Measurements from ENCODE around the gene GPR148. TPM values are rescaled to one million over a fixed set of nuclear protein-coding genes. Genes with fewer than 3 reads are reported as not detected.

The GPR148 gene
- total RNA-seq: not detected in 2 replicates

DNA sequence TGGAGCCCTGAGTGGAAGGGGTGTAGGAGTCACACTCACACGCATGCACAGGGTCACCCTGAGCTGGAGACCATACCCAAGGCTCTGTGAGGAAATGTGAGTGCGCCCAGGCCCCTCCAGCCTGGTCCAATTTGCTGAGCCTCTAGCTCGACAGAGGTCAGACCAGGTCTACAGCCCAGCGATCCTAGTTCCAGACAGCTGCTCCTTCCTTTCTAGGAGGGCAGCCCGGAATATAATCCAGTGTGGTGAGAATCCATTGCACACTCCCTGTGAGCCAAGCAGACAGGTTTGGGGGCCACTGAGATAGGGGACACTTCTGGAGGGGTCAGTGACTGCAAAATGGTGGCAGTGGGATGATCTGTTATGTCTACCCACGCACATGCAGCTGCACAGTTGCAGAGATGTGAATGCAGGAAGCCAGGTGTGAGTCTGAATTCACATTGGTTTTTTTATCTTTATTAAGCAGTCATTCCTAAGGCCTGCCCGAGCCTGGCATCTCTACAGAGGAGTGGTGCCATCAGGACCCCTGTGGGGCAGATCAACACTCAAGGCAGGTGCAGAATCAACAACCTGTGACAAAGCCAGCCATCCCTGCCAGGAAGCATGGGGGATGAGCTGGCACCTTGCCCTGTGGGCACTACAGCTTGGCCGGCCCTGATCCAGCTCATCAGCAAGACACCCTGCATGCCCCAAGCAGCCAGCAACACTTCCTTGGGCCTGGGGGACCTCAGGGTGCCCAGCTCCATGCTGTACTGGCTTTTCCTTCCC lies at the start of gene GPR148:
TSS of gene GPR148 (plus strand) at position 522 of the 768 bp plus-strand sequence. CDS start at position 604, 82 bp downstream.

DNA sequence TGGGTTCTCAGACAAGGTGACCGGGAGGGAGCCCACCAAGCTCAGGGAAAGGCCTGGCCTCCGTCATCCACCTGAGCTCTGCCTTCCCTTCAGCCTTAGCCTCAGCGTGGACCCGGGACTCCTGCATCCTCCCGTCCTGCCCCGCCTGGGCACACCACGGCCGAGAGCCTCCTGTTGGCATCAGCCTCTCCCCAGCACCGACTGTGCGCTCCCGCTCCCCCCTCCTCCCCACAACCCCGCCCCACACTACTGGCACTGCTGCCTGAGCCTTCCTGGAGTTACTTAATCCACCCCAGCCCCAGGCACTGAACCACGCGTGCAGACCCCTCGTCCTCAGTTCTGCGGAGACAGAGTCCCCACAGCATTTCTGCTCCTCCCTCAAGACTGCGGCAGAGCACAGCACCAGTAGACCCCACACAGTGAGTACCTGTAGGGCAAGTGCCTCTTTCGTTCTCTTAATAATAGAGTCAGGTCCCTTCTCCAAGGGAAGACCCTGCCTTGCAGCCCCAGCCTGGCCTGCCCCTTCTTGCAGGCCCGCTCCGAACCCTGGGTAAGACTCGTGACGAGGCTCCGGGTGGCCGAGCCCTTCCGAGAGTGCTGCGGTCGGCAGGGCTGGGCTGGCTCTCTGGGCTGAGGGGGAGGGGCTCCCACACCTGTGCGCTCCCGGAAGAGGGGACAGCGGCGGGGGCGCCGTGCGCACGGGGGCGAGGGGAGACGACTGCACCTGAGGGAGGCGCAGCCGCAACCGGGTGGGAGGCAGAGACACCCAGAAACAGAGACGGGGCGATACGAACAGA lies 26.6 kb downstream of the GPR148 start, which contains the start of gene AMER3:
TSS of gene AMER3 (plus strand) at position 285 of the 797 bp plus-strand sequence. CDS start 6,533 bp downstream, outside the sequence.

Other genes with a start within 250 kb of the GPR148 start
- gene POTEI, start 219.7 kb upstream of the GPR148 start, total RNA-seq: not detected in 2 replicates
- not detected in 2 replicates for gene CFC1B, start 207.8 kb upstream of the GPR148 start, total RNA-seq
- gene CFC1, start 129.5 kb upstream of the GPR148 start, total RNA-seq: not detected in 2 replicates
- not detected in 2 replicates for gene POTEJ, start 117.6 kb upstream of the GPR148 start, total RNA-seq
- not detected in 2 replicates for gene AMER3, start 26.5 kb downstream of the GPR148 start, total RNA-seq
- 1.2 and 4.8 TPM in 2 replicates for gene ARHGEF4, start 107.8 kb downstream of the GPR148 start, total RNA-seq

Measured in myometrial cell (primary cell).